ENCODE data around the gene NCF2.

DNA sequence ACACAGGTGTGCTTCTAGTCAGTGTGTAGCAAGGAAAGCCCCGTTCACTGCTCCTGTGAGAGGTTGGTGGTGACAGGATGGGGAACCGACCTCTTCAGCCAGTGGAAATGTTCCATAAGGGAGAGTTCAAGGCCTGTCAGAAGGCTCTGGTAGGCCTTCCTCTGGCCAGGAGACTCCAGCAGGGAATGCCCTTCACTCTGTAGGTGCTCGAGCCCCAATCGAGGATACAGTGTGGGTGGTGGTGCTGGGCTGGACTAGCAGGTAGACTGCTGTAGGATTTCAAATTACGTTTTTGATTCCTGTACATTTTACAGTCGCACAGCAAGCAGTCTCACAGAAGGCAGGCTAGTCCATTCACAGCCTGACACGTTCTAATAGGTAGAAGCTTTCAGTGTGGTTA is 37.8 kb downstream of the NCF2 start:
- TF ChIP-seq, protein P1, sequence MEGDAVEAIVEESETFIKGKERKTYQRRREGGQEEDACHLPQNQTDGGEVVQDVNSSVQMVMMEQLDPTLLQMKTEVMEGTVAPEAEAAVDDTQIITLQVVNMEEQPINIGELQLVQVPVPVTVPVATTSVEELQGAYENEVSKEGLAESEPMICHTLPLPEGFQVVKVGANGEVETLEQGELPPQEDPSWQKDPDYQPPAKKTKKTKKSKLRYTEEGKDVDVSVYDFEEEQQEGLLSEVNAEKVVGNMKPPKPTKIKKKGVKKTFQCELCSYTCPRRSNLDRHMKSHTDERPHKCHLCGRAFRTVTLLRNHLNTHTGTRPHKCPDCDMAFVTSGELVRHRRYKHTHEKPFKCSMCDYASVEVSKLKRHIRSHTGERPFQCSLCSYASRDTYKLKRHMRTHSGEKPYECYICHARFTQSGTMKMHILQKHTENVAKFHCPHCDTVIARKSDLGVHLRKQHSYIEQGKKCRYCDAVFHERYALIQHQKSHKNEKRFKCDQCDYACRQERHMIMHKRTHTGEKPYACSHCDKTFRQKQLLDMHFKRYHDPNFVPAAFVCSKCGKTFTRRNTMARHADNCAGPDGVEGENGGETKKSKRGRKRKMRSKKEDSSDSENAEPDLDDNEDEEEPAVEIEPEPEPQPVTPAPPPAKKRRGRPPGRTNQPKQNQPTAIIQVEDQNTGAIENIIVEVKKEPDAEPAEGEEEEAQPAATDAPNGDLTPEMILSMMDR (IDR thresholded peaks at IDR 0.05; ENCODE audit: insufficient read depth, low read length) = no peak
- TF ChIP-seq POLR2AphosphoS5 (IDR thresholded peaks at IDR 0.05; ENCODE audit: low read depth) (no peak), GABPA (IDR thresholded peaks at IDR 0.05; ENCODE audit: low read depth) (no peak), SPI1 (IDR thresholded peaks at IDR 0.05; ENCODE audit: borderline replicate concordance, low read depth) (no peak)
- TF ChIP-seq, protein P2, sequence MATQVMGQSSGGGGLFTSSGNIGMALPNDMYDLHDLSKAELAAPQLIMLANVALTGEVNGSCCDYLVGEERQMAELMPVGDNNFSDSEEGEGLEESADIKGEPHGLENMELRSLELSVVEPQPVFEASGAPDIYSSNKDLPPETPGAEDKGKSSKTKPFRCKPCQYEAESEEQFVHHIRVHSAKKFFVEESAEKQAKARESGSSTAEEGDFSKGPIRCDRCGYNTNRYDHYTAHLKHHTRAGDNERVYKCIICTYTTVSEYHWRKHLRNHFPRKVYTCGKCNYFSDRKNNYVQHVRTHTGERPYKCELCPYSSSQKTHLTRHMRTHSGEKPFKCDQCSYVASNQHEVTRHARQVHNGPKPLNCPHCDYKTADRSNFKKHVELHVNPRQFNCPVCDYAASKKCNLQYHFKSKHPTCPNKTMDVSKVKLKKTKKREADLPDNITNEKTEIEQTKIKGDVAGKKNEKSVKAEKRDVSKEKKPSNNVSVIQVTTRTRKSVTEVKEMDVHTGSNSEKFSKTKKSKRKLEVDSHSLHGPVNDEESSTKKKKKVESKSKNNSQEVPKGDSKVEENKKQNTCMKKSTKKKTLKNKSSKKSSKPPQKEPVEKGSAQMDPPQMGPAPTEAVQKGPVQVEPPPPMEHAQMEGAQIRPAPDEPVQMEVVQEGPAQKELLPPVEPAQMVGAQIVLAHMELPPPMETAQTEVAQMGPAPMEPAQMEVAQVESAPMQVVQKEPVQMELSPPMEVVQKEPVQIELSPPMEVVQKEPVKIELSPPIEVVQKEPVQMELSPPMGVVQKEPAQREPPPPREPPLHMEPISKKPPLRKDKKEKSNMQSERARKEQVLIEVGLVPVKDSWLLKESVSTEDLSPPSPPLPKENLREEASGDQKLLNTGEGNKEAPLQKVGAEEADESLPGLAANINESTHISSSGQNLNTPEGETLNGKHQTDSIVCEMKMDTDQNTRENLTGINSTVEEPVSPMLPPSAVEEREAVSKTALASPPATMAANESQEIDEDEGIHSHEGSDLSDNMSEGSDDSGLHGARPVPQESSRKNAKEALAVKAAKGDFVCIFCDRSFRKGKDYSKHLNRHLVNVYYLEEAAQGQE (IDR thresholded peaks at IDR 0.05; ENCODE audit: insufficient replicate concordance, low read depth) = no peak
